ENCODE results near the gene TMPRSS11E. TPM values are rescaled to one million over a fixed set of nuclear protein-coding genes. Genes with fewer than 3 reads are reported as not detected.
"Not testable (repeated sequence)": the region's sequence is repeated elsewhere in the genome, so short reads cannot be mapped to it uniquely, and the experiment has no call there.

The TMPRSS11E gene
- total RNA-seq, 1 donor from 2014 or later = not detected

- intact Hi-C loops (cut with DNase I); ATAC-seq; DNase-seq (ENCODE audit: low spot score): not testable (repeated sequence)
Observed at GRCh38 chr4:68522232-68522631, 75.0 kb downstream of the TMPRSS11E start.

DNA sequence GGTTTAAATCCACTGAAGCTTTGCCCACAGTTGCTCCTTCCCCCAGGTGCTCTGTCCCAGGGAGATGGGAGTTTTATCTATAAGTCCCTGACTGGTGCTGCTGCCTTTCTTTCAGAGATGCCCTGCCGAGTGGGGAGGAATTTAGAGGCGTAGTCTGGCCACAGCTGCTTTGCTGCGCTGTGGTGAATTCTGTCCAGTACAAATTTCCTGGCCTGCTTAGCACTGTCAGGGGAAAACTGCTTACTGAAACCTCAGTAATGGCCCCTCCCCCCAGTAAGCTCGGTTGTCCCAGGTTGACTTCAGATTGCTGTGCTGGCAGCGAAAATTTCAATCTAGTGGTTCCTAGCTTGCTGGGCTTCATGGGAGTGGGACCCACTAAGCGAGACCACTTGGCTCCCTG is 88.7 kb downstream of the TMPRSS11E start:
- intact Hi-C loops (cut with DNase I) = no loop called here
- DNase-seq (ENCODE audit: low spot score) = no peak
- no peak for ATAC-seq

GRCh38 chr4:68536375-68536774 is 89.1 kb downstream of the TMPRSS11E start:
- ATAC-seq = no peak
- intact Hi-C loops (cut with DNase I) = no loop called here
- DNase-seq (ENCODE audit: low spot score) = no peak

DNA sequence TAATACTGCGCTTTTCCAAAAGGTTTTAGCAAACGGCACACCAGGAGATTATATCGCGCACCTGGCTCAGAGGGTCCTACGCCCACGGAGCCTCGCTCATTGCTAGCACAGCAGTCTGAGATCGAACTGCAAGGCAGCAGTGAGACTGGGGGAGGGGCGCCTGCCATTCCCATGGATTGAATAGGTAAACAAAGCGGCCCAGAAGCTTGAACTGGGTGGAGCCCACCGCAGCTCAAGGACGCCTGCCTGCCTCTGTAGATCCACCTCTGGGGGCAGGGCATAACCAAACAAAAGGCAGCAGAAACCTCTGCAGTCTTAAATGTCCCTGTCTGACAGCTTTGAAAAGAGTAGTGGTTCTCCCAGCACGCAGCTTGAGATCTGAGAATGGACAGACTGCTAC is 95.5 kb downstream of the TMPRSS11E start:
- intact Hi-C loops (cut with DNase I); DNase-seq (ENCODE audit: low spot score); ATAC-seq: not testable (repeated sequence)

Other genes with a start within 250 kb of the TMPRSS11E start
- gene TMPRSS11B, start 201.8 kb upstream of the TMPRSS11E start, total RNA-seq = not detected
- 127 TPM for gene YTHDC1, start 97.4 kb upstream of the TMPRSS11E start, total RNA-seq
- not detected for gene UGT2B17, start 128.9 kb downstream of the TMPRSS11E start, total RNA-seq
- gene UGT2B15, start 223.2 kb downstream of the TMPRSS11E start, total RNA-seq = not detected

Measured in sciatic nerve (tissue), 2 donors.